Stomach (tissue), 9 donors: Measurements from ENCODE around the gene NCDN. TPM values are rescaled to one million over a fixed set of nuclear protein-coding genes. Genes with fewer than 3 reads are reported as not detected.
A peak's percentile ranks its signal among the peaks of the same experiment; 100 is the strongest.

Experiments used
- DNase-seq, 2 donors: peaks; one replicate each; pipeline versions ENCODE4 v3.0.0 to v3.0.0-alpha.2; 2013 to 2019
- H3K27ac ChIP-seq, 5 donors: fragments of 200-600 bp in 4 of 5; sonication (generic) in 4 of 5; one replicate each; pipeline ENCODE4 v1.5.1; 2013 to 2019; ENCODE audit warnings: mild to moderate bottlenecking in 1 of 5, moderate library complexity in 1 of 5
- H3K27me3 ChIP-seq, 3 donors: fragments of 200-600 bp; sonication (generic); one replicate each; pipeline ENCODE4 v1.5.1; 2017 to 2019; ENCODE audit warnings: mixed run types in 1 of 3
- H3K36me3 ChIP-seq, 4 donors: fragments of 200-600 bp; sonication (generic); 1 replicate in 3 of 4; 2 replicates in 1 of 4; pipeline ENCODE4 v1.5.1; 2016 to 2019
- H3K4me1 ChIP-seq, 4 donors: fragments of 200-600 bp; sonication (generic); one replicate each; pipeline ENCODE4 v1.5.1; 2016 to 2019
- H3K4me3 ChIP-seq, 4 donors: fragments of 200-600 bp; sonication (generic) in 3 of 4; one replicate each; pipeline ENCODE4 v1.5.1; 2016 to 2019; ENCODE audit warnings: mild to moderate bottlenecking in 1 of 4
- H3K9me3 ChIP-seq, 4 donors: fragments of 200-600 bp; sonication (generic); one replicate each; pipeline ENCODE4 v1.5.1; 2016 to 2019
- EP300 ChIP-seq: sonication (generic); formaldehyde crosslinking; IDR thresholded peaks from one replicate; pipeline ENCODE4 v1.6.1; 2017; ENCODE audit warnings: antibody characterized with exemption
- POLR2A ChIP-seq, 4 donors: fragments of 450-650 bp; IDR thresholded peaks; one replicate each; pipeline ENCODE4 v1.6.1; 2016; ENCODE audit warnings: antibody characterized with exemption in 4 of 4, control low read depth in 2 of 4, mild to moderate bottlenecking in 1 of 4, moderate library complexity in 1 of 4
- POLR2AphosphoS5 ChIP-seq, 3 donors: sonication (generic); formaldehyde crosslinking; IDR thresholded peaks; one replicate each; pipeline ENCODE4 v1.6.1; 2016; ENCODE audit warnings: antibody characterized with exemption in 3 of 3
- WGBS, 5 donors: extraction: QIAGEN DNeasy Blood & Tissue Kit in 3 of 5; methylation state at CpG; one replicate each; pipeline versions ENCODE4 v1.1.5 to v1.1.7; 2013 to 2018; 5-methylcytosine and 5-hydroxymethylcytosine counted together
- intact Hi-C: fragments of 100-400 bp; cut with DNase I; formaldehyde crosslinking; loops from one replicate; pipeline ENCODE4 v1.15.1; 2023; ENCODE audit warnings: low total_unique reads
- polyA plus RNA-seq, 3 donors: library from polyadenylated mRNA; stranded (reverse); fragments of 200-250 nt; gene quantifications; one replicate each; pipeline ENCODE4 v1.2.3, GENCODE V29; 2013
- total RNA-seq, 5 donors: library from RNA; depleted of rRNA; stranded (reverse); fragments of >200 nt; gene quantifications; one replicate each; pipeline versions ENCODE4 v1.1.0 to v1.2.3, GENCODE V29; 2014 to 2016
- TF ChIP-seq, protein P1 (sequence below), 7 experiments: fragments of 450-650 bp in 4 of 7; fragments of 200-600 bp in 3 of 7; sonication (generic) in 3 of 7; IDR thresholded peaks; one replicate each; pipeline ENCODE4 v1.5.1; 2016 to 2019; ENCODE audit warnings: antibody characterized with exemption in 7 of 7, control low read depth in 2 of 7, mild to moderate bottlenecking in 1 of 7
- donor health status: healthy with polysubstance abuse.
- donor health status: Bipolar disorder and iron deficiency.
- donor health status: healthy.

NCDN gene
- total and polyA plus RNA-seq, 8 donors, result 5.3 to 92.9 (median 12.4) TPM

DNA sequence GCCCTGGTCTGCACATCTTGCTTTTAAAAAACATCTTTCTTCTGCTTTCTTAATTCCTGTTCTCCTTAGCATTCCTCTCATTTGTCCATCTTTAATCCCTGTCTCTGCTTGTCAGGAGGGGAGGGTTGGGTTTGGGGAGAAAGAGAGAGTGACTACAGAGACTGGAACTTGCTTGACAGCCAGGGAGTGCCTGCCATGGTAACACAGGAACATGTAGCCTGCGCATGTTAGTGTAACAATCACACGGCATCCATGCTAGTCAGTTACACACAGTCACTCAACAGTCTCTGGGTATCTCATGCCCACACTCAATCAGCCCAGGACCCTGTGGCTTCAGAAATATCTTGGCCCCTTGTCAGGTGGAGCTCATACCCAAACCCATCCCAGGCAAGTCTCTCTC, 14.7 kb downstream of the NCDN start:
- TF ChIP-seq, protein P1, sequence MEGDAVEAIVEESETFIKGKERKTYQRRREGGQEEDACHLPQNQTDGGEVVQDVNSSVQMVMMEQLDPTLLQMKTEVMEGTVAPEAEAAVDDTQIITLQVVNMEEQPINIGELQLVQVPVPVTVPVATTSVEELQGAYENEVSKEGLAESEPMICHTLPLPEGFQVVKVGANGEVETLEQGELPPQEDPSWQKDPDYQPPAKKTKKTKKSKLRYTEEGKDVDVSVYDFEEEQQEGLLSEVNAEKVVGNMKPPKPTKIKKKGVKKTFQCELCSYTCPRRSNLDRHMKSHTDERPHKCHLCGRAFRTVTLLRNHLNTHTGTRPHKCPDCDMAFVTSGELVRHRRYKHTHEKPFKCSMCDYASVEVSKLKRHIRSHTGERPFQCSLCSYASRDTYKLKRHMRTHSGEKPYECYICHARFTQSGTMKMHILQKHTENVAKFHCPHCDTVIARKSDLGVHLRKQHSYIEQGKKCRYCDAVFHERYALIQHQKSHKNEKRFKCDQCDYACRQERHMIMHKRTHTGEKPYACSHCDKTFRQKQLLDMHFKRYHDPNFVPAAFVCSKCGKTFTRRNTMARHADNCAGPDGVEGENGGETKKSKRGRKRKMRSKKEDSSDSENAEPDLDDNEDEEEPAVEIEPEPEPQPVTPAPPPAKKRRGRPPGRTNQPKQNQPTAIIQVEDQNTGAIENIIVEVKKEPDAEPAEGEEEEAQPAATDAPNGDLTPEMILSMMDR (IDR thresholded peaks at IDR 0.05), result no peak
- H3K36me3 ChIP-seq, result peaks cover 0 to under 1% (median under 1%) of the 10 kb centered on the region in 4 donors
- no peak overlapping the region for H3K27ac ChIP-seq
- WGBS, 5 donors, result 82 to 100% (median 90%) methylated on average over 2 of the region's 2 CpGs
- no peak overlapping the region for H3K4me3 ChIP-seq
- no peak for DNase-seq
- peaks cover 17 to 42% (median 32%) of the 10 kb centered on the region in 4 donors for H3K4me1 ChIP-seq
- intact Hi-C loops, result loop anchor here (5.0 to 10.0 kb wide), 2 partner anchors 155 to 203 kb away; no protein-coding TSS in a partner anchor
- no peaks in the 10 kb centered on the region for H3K9me3 ChIP-seq
- H3K27me3 ChIP-seq, result peaks cover 0 to 82% (median 35%) of the 10 kb centered on the region in 3 donors

DNA sequence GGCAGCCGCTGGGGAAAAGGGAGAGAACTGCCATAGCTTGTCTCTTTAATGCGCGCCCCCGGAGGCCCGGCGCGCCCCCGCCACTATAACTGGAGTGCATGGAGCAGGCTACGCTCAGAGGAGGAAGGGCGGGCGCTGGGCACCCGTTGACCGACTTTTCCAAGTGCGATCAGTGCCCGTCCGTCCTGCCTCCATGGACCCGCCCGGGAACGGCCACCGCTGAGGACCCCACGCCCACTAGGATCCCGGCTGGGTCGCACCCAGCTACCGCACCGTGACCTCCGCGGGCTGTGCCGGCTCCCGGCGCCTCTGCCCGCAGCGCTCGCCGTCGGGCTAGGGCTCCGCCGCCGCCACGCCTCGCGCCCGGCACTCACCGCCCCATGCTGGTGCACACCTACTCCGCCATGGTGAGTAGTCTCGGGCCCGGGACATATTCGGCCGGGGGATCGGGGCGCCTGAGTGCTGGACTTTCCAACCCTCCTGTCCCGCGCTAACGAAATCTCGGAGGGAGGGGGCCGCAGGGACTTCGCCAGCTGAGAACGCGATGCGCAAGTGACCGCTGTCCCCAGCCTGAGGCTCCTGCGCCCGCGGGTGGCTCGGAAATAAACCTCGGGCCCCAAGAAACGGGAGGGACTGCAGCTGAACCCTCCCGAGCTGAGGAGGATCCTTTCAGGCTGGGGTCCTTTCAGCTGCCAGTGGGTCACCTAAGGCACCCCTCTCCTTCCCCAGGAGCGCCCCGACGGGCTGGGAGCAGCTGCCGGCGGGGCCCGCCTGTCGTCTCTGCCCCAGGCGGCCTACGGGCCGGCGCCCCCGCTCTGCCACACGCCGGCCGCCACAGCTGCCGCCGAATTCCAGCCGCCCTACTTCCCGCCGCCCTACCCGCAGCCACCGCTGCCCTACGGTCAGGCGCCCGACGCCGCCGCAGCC, 15.9 kb downstream of the NCDN start, which contains the start of gene TFAP2E:
TFAP2E (plus strand) TSS at position 117 of the 927 bp plus-strand sequence; CDS start at position 381, 264 bp downstream.
- Histone ChIP-seq H3K27me3 (peaks cover 0 to 93% (median 37%) of the 10 kb centered on the region in 3 donors), H3K27ac (peak within 1 kb of the TSS in 1 of 5 donors; percentile 13), H3K4me1 (peaks cover 28 to 53% (median 42%) of the 10 kb centered on the region in 4 donors), H3K9me3 (no peaks in the 10 kb centered on the region), H3K4me3 (peak within 1 kb of the TSS; percentile 48 to 63 (median 50)), H3K36me3 (no peaks in the 10 kb centered on the region)
- intact Hi-C loops, result loop anchor here (5.0 to 10.0 kb wide), 2 partner anchors 154 to 201 kb away; no protein-coding TSS in a partner anchor
- peak; percentile 71 to 80 for DNase-seq
- TF ChIP-seq POLR2AphosphoS5 (IDR thresholded peaks at IDR 0.05), result peak in 1 of 3 donors; percentile 42
- peak in 1 of 4 donors; percentile 28 for TF ChIP-seq POLR2A (IDR thresholded peaks at IDR 0.05)
- TF ChIP-seq, protein P1 (IDR thresholded peaks at IDR 0.05), result no peak
- WGBS, 5 donors, result 1 to 22% (median 7%) methylated on average over 54 to 95 of the region's 95 CpGs

DNA sequence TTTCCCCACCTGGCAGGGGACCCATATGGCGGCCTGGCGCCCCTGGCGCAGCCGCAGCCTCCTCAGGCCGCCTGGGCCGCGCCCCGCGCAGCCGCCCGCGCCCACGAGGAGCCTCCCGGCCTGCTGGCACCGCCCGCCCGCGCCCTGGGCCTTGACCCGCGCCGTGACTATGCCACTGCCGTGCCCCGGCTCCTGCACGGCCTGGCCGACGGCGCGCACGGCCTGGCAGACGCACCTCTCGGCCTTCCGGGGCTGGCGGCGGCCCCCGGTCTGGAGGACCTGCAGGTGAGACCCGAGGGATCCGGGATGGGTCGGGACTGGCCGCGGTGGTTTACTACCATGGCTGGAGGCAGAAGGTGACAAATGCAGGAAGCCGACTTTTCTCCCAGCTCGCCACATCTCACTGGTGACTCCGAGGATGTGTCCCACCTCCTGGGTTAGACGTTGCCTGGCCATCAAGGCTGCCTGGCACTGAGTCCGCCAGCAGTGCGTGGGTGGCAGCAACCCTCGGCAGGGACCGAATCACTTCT, 16.6 kb downstream of the NCDN start:
- Histone ChIP-seq H3K4me1 (peaks cover 28 to 55% (median 44%) of the 10 kb centered on the region in 4 donors), H3K36me3 (no peaks in the 10 kb centered on the region), H3K27me3 (peaks cover 0 to 94% (median 37%) of the 10 kb centered on the region in 3 donors), H3K4me3 (peak overlapping the region; percentile 48 to 63 (median 50)), H3K27ac (no peak overlapping the region), H3K9me3 (no peaks in the 10 kb centered on the region)
- TF ChIP-seq EP300 (no peak), POLR2A (IDR thresholded peaks at IDR 0.05) (no peak), POLR2AphosphoS5 (IDR thresholded peaks at IDR 0.05) (no peak)
- TF ChIP-seq, protein P1 (IDR thresholded peaks at IDR 0.05), result no peak
- DNase-seq, result no peak
- intact Hi-C loops, result loop anchor here (5.0 to 10.0 kb wide), 2 partner anchors 153 to 201 kb away; no protein-coding TSS in a partner anchor
- 43 to 74% (median 59%) methylated on average over 11 to 48 of the region's 48 CpGs for WGBS, 5 donors
